CD4-positive, alpha-beta T cell (primary cell): ENCODE results near the gene IL34. TPM values are rescaled to one million over a fixed set of nuclear protein-coding genes. Genes with fewer than 3 reads are reported as not detected.

Experiments
- ATAC-seq: fragments of 200-7000 bp; cut with Tn5 transposase; one replicate; pipeline ENCODE4 v1.10.0; 2022; ENCODE audit warnings: mild to moderate bottlenecking; ENCODE audit not compliant: poor library complexity
- CTCF ChIA-PET: fragments of 350-600 bp; sonication (Branson Sonifier 250); formaldehyde crosslinking; loops from one replicate; lab custom pipeline; 2021; ENCODE audit warnings: antibody characterized with exemption, inconsistent platforms; lab: Charles Lee
- POLR2A ChIA-PET: fragments of 350-600 bp; sonication (Branson Sonifier 250); formaldehyde crosslinking; loops from one replicate; lab custom pipeline; 2021; ENCODE audit warnings: antibody characterized with exemption, inconsistent platforms; lab: Charles Lee
- DNase-seq, 14 experiments: peaks; one replicate each; pipeline ENCODE4 v3.0.0-alpha.2; 2013 to 2020; ENCODE audit warnings: mixed read lengths in 2 of 14
- H3K27ac ChIP-seq, 2 donors: one replicate each; pipeline versions ENCODE4 v1.5.1 to v1.7.0; 2013; ENCODE audit warnings: low read length in 2 of 2, low read depth in 1 of 2, mild to moderate bottlenecking in 1 of 2
- H3K27me3 ChIP-seq, 2 experiments: 1 replicate in 1 of 2; 2 replicates in 1 of 2; pipeline versions ENCODE4 v1.6.1 to v1.7.0; 2013; ENCODE audit warnings: low read length in 2 of 2, control low read depth in 1 of 2, mild to moderate bottlenecking in 1 of 2, moderate library complexity in 1 of 2; ENCODE audit not compliant: insufficient read depth in 2 of 2, control insufficient read depth in 1 of 2
- H3K36me3 ChIP-seq: one replicate; pipeline ENCODE4 v1.6.1; 2013; ENCODE audit warnings: low read length, control low read depth; ENCODE audit not compliant: insufficient read depth
- H3K4me1 ChIP-seq: one replicate; pipeline ENCODE4 v1.6.1; 2013; ENCODE audit warnings: low read length, control low read depth; ENCODE audit not compliant: insufficient read depth
- H3K4me3 ChIP-seq: one replicate; pipeline ENCODE4 v1.5.1; 2013; ENCODE audit warnings: mild to moderate bottlenecking, low read length, moderate library complexity
- H3K9me3 ChIP-seq, 2 experiments: 1 replicate in 1 of 2; 2 replicates in 1 of 2; pipeline versions ENCODE4 v1.6.1 to v1.7.0; 2013; ENCODE audit warnings: low read length in 2 of 2, mild to moderate bottlenecking in 2 of 2, control low read depth in 1 of 2, moderate library complexity in 1 of 2; ENCODE audit not compliant: control insufficient read depth in 1 of 2, insufficient read depth in 1 of 2
- H3K27ac Mint-ChIP-seq: one replicate; pipeline ENCODE4 v1.8.0; 2020; ENCODE audit warnings: mixed read lengths
- H3K27me3 Mint-ChIP-seq: one replicate; pipeline ENCODE4 v1.8.0; 2021; ENCODE audit warnings: mixed read lengths
- H3K36me3 Mint-ChIP-seq: one replicate; pipeline ENCODE4 v1.8.0; 2021; ENCODE audit warnings: low read depth, mixed read lengths
- H3K4me1 Mint-ChIP-seq: one replicate; pipeline ENCODE4 v1.8.0; 2021; ENCODE audit warnings: low read depth, mixed read lengths
- H3K4me3 Mint-ChIP-seq: one replicate; pipeline ENCODE4 v1.8.0; 2020; ENCODE audit warnings: mild to moderate bottlenecking, mixed read lengths
- H3K9me3 Mint-ChIP-seq: one replicate; pipeline ENCODE4 v1.8.0; 2020; ENCODE audit warnings: mixed read lengths
- intact Hi-C, 2 experiments: fragments of 100-400 bp; cut with DNase I in 1 of 2; cut with micrococcal nuclease in 1 of 2; formaldehyde crosslinking; loops; one replicate each; pipeline versions ENCODE4 v1.15.1 to v1.9.0; 2023 to 2025; cut with DNase I, micrococcal nuclease
- total RNA-seq, 174 experiments: library from RNA in 2 of 174; stranded (reverse) in 2 of 174; gene quantifications; one replicate each; pipeline ENCODE4 v1.2.3 and lab custom pipeline; 2021 to 2026
- TF ChIP-seq, protein P1 (sequence below): fragments of 200-600 bp; IDR thresholded peaks from one replicate; pipeline ENCODE4 v1.8.0; 2022; ENCODE audit warnings: antibody characterized with exemption, mild to moderate bottlenecking

Gene IL34
- total RNA-seq, 2 experiments from 2014 or later: 0.84 to 0.88 TPM

DNA sequence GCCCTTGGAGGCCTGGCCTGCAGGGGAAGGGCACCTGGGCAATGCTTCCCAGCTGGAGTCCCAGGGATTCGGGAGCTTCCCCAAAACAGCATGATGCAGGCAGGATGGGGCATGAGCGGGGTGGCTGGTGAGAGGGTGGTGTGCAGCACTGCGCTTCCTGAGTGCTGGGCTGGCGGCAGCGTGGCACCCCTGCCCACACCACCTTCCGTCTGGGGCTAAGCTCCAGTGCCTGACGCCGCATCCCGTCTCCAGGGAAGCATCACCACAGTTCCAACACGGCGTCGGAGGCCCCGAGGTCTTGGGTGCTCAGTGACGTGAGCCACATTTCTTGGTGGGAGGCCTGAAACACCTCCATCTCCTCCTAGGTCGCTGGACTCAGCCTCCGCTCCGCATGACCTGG lies 53.3 kb downstream of the IL34 start:
- intact Hi-C loops: loop anchor here in 1 of 2 experiments (5.0 kb wide), 1 partner anchor 38 kb away; no protein-coding TSS in a partner anchor
- H3K9me3 Mint-ChIP-seq: no peaks in the 10 kb centered on the region
- no peak overlapping the region for H3K27ac ChIP-seq
- peaks cover 20% of the 10 kb centered on the region for H3K4me1 ChIP-seq
- H3K27ac Mint-ChIP-seq: no peak overlapping the region
- no peaks in the 10 kb centered on the region for H3K27me3 ChIP-seq
- no peak overlapping the region for H3K4me3 ChIP-seq
- TF ChIP-seq, protein P1, sequence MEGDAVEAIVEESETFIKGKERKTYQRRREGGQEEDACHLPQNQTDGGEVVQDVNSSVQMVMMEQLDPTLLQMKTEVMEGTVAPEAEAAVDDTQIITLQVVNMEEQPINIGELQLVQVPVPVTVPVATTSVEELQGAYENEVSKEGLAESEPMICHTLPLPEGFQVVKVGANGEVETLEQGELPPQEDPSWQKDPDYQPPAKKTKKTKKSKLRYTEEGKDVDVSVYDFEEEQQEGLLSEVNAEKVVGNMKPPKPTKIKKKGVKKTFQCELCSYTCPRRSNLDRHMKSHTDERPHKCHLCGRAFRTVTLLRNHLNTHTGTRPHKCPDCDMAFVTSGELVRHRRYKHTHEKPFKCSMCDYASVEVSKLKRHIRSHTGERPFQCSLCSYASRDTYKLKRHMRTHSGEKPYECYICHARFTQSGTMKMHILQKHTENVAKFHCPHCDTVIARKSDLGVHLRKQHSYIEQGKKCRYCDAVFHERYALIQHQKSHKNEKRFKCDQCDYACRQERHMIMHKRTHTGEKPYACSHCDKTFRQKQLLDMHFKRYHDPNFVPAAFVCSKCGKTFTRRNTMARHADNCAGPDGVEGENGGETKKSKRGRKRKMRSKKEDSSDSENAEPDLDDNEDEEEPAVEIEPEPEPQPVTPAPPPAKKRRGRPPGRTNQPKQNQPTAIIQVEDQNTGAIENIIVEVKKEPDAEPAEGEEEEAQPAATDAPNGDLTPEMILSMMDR: no peak
- H3K36me3 Mint-ChIP-seq: peaks cover 13% of the 10 kb centered on the region
- CTCF ChIA-PET: no interaction called here
- ATAC-seq: no peak
- peaks cover 0 to 5% of the 10 kb centered on the region in 2 experiments for H3K9me3 ChIP-seq
- no peak for DNase-seq
- H3K4me1 Mint-ChIP-seq: peaks cover 35% of the 10 kb centered on the region
- no peak overlapping the region for H3K4me3 Mint-ChIP-seq
- POLR2A ChIA-PET: no interaction called here
- no peaks in the 10 kb centered on the region for H3K27me3 Mint-ChIP-seq
- H3K36me3 ChIP-seq: peaks cover 10% of the 10 kb centered on the region

DNA sequence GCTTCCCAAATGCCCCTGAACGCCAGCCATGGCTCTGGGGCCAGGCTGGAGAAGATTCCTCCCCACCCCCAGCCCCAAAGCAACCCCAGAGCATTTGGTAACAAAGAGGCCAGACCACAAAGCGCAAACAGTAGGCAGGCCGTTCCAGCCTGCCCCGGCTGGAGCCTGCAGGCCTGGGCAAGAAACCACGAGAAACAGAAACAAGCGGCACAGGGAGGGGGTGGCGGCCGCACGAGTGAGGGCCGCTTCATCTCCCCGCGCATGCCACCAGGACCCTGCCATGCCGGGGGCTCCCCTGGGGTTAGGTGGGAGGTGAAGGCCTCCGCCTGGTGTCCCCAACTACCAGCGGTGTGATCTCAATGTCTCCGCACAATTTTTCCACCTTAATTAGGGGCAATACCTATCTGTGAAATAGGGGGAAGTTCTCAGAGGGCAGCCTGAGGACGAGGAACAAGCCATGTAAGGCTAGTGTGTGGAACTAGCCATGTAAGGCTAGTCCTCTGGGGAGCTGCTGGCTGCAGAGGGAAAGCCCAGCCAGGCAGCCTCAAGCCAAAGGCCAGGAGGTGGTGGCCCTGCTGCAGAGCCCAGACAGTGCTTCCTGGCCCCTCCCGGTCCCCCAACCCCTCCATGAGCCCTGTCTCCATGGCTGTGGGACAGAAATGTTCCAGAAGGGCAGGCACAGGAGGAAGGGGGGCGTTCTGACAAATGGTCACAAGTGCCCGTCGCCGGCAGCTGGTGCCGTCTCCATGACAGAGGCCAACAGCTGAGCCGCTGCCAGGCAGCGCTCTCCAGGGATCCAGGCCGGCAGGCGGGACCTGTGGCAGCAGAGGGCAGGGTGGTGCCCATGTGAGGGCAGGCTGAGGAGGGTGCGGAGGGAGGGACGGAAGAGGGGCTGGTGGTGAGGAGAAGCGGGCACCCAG lies 54.0 kb downstream of the IL34 start:
- TF ChIP-seq, protein P1: no peak
- no peaks in the 10 kb centered on the region for H3K27me3 Mint-ChIP-seq
- Histone ChIP-seq H3K4me1 (peaks cover 20% of the 10 kb centered on the region), H3K9me3 (peaks cover 0 to 5% of the 10 kb centered on the region in 2 experiments), H3K27ac (no peak overlapping the region), H3K4me3 (no peak overlapping the region), H3K27me3 (no peaks in the 10 kb centered on the region), H3K36me3 (peaks cover 10% of the 10 kb centered on the region)
- peaks cover 13% of the 10 kb centered on the region for H3K36me3 Mint-ChIP-seq
- intact Hi-C loops: no loop called here
- H3K4me3 Mint-ChIP-seq: no peak overlapping the region
- CTCF ChIA-PET: no interaction called here
- peaks cover 32% of the 10 kb centered on the region for H3K4me1 Mint-ChIP-seq
- no peak for DNase-seq
- POLR2A ChIA-PET: no interaction called here
- H3K9me3 Mint-ChIP-seq: no peaks in the 10 kb centered on the region
- ATAC-seq: no peak
- no peak overlapping the region for H3K27ac Mint-ChIP-seq

DNA sequence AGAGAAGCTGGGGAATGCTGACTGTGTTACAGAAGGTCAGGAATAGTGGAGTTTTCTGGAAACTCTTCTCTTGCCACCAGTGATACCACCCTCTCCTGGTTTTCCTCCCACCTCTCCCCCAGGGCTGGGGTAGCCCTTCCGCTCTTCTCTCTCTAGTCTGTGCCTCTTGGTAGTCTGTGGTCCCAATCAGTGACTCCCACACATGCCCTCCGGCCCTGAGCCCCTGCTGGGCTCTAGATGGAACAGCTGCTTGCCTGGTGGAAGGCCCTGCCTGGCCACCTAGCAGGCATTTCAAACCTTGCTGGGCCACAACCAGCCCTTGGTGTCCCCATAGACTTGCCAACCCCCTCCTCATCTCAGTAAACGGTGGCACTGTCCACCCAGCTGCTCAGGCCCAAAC lies 54.7 kb downstream of the IL34 start:
- Histone ChIP-seq H3K9me3 (peaks cover 0 to 5% of the 10 kb centered on the region in 2 experiments), H3K27me3 (no peaks in the 10 kb centered on the region), H3K36me3 (peaks cover 10% of the 10 kb centered on the region), H3K4me3 (no peak overlapping the region), H3K4me1 (peaks cover 17% of the 10 kb centered on the region), H3K27ac (no peak overlapping the region)
- Mint-ChIP-seq H3K9me3 (no peaks in the 10 kb centered on the region), H3K27me3 (no peaks in the 10 kb centered on the region), H3K4me1 (peaks cover 25% of the 10 kb centered on the region), H3K36me3 (peaks cover 13% of the 10 kb centered on the region), H3K4me3 (no peak overlapping the region), H3K27ac (no peak overlapping the region)
- ATAC-seq (no peak), DNase-seq (no peak)
- intact Hi-C loops: no loop called here
- POLR2A ChIA-PET: no interaction called here
- CTCF ChIA-PET: no interaction called here
- TF ChIP-seq, protein P1: no peak
